ENCODE results near the gene CXCR5.

Gene CXCR5

GRCh38 chr11:118939404-118939915 lies 55.8 kb downstream of the CXCR5 start:
- peaks cover 9 to 10% of the 10 kb centered on the region in 2 experiments for H3K4me1 ChIP-seq (ENCODE audit: control insufficient read depth in 1 of 2, insufficient read depth in 1 of 2, low read depth in 1 of 2, low read length in 1 of 2)
- H3K27me3 ChIP-seq = peaks cover 4% of the 10 kb centered on the region
- H3K36me3 ChIP-seq = no peaks in the 10 kb centered on the region
- no peaks in the 10 kb centered on the region for H3K9me3 ChIP-seq
- no peak overlapping the region for H3K4me3 ChIP-seq (ENCODE audit: low read depth in 1 of 2, low read length in 1 of 2)
- TF ChIP-seq, protein P1, sequence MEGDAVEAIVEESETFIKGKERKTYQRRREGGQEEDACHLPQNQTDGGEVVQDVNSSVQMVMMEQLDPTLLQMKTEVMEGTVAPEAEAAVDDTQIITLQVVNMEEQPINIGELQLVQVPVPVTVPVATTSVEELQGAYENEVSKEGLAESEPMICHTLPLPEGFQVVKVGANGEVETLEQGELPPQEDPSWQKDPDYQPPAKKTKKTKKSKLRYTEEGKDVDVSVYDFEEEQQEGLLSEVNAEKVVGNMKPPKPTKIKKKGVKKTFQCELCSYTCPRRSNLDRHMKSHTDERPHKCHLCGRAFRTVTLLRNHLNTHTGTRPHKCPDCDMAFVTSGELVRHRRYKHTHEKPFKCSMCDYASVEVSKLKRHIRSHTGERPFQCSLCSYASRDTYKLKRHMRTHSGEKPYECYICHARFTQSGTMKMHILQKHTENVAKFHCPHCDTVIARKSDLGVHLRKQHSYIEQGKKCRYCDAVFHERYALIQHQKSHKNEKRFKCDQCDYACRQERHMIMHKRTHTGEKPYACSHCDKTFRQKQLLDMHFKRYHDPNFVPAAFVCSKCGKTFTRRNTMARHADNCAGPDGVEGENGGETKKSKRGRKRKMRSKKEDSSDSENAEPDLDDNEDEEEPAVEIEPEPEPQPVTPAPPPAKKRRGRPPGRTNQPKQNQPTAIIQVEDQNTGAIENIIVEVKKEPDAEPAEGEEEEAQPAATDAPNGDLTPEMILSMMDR (IDR thresholded peaks at IDR 0.05) = no peak
- H3K27ac ChIP-seq = no peak overlapping the region

- TF ChIP-seq, protein P1 (IDR thresholded peaks at IDR 0.05) = no peak
- peaks cover 9 to 10% of the 10 kb centered on the region in 2 experiments for H3K4me1 ChIP-seq (ENCODE audit: control insufficient read depth in 1 of 2, insufficient read depth in 1 of 2, low read depth in 1 of 2, low read length in 1 of 2)
- no peak overlapping the region for H3K27ac ChIP-seq
- H3K36me3 ChIP-seq = no peaks in the 10 kb centered on the region
- H3K4me3 ChIP-seq (ENCODE audit: low read depth in 1 of 2, low read length in 1 of 2) = no peak overlapping the region
- no peaks in the 10 kb centered on the region for H3K9me3 ChIP-seq
- peaks cover 4% of the 10 kb centered on the region for H3K27me3 ChIP-seq
These were observed 56.4 kb downstream of the CXCR5 start for GRCh38 chr11:118939953-118940598.

DNA sequence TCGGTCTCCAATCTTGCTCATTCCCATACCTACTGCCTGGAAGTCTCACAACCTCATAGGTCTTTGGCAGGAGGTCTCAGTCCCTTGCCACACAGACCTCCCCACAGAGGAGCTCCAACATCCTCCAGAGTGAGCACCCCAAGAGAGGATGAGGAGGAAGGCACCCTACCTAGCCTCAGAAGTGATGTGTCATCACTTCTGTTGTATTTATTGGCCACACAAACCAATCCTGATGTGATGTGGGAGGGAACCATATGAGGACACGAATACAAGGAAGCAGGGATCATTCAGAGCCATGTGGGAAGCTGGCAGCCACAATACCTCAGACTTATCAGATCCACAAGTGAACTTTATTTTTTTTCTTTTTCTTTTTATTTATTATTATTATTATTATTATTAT lies 63.4 kb downstream of the CXCR5 start:
- Histone ChIP-seq H3K4me1 (ENCODE audit: control insufficient read depth in 1 of 2, insufficient read depth in 1 of 2, low read depth in 1 of 2, low read length in 1 of 2) (no peaks in the 10 kb centered on the region), H3K4me3 (ENCODE audit: low read depth in 1 of 2, low read length in 1 of 2) (no peak overlapping the region), H3K36me3 (no peaks in the 10 kb centered on the region), H3K27me3 (peaks cover 3% of the 10 kb centered on the region), H3K27ac (no peak overlapping the region), H3K9me3 (no peaks in the 10 kb centered on the region)
- TF ChIP-seq, protein P1 (IDR thresholded peaks at IDR 0.05) = no peak

Data from neutrophil (primary cell).